Smooth muscle cell of the brain vasculature (primary cell): ENCODE results near the gene ASPM.
"Not testable (repeated sequence)": the region's sequence is repeated elsewhere in the genome, so short reads cannot be mapped to it uniquely, and the experiment has no call there.

Source experiments
- DNase-seq: peaks from one replicate; pipeline ENCODE4 v3.0.0-alpha.2; 2012; ENCODE audit warnings: low read depth, low spot score

ASPM gene

DNA sequence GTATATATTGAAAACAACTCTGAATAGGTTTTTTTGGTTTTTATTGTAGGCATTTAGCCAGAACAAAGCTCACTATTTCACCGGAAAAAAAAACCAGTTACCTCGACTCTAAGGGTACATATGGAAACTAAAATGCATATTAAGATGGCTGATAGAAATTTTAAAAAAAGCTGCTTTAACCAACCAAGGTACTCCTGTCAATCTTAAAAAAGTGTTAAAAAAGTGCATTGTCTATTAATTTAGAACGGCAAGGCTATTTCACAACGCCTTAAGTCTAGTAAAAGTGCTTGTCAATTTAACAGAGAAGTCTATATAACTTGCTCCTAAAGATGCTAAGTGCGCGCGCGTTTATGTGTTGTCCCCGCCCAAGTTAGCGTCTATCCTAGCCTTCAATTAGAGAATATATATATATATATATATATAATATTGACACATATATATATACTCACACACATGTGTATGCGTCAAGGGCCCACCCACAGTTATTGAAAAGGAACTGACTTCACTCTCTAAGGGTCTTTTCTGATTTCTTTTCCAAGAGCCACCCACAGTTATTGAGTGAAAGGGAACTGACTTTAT, 934 bp downstream of the ASPM start:
- no peak for DNase-seq

DNA sequence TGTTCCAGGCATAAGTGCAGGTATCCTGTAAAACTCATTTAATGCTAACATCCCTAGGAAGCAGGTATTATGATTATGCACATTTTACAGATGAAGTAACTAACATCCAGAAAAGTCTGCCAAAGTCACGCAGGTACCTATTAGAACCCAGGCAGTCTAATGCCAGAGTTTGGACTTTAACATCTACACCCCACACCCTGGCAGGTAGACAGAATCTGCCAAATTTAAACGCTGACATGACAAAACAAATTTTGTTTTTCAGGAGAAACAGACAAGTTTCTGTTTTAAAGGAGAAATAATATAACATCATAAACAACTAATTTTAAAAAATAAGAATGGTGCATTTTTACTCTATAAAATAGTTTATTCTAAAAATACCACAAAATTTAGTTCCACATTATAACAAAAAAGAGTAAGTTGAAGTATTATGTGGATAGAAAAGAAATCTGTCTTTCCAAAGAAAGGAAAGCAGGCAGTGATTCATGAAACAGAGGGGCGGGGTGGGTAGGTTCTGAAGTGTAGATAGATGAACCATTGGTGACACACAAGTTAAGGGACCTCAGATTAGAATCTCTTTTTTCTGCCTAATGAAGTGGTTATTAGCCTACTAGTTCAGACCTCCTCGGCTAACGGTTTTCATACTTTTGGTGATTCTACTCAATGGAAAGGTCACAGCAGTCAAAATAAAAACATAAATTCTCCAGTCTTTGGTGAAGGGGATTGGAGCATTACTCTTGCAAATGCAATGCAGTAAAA, 1.7 kb downstream of the ASPM start:
- no peak for DNase-seq

DNA sequence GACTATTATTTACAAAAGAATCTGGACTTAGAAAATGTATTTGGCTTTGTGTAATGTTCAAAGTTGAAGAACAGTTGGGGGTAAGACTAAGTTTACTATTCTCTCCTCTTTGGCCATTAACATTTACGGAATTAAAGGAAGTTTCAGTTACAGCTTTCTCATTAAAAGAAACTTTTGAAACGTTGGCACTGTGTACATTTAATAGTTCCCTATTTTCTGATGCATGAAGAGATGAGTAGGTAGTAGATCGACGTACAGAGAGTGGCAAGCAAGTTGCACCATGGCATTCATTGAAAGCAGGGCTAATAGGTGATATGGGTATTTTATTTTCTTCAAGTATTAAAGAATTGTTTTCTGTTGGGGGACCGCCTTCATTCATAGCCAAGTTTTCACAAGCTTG, 3.2 kb downstream of the ASPM start:
- no peak for DNase-seq

DNA sequence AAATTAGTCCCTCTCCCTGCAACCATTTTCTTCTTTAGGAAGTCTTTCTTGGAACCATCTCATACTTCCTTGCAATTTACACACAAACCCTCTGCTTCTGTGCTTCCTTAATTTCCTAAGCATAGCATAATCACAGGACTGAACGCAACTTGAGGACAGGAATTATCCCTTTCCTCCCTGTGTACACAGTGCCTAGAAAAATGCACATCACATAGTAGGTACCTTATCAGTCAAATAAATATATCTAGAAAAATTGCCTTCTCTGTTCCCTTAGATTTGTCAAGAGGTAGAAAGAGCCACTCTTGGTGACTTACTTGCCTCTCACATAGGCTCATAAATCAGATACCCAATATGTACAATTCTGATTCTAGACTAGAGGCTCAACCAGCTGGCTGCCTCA, 4.9 kb downstream of the ASPM start:
- no peak for DNase-seq

DNA sequence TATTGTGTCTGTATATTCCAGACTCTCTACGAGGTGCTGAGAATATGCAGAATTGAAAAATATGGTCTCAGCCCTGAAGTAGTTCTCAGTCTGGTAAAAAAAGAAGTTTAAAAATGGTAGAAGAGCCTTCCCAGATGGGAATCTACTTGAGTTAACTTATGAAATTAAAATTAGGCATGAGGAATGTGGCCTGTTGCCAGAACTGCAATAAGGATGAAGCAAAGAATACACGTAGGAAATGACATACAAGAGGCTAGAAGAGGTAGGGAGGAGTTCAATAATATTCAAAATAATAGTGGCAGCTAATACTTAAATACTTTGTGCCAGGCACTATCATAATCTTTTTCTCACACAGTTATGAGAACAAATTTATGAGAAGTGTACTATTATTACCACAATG, 6.3 kb downstream of the ASPM start:
- DNase-seq, result no peak

DNA sequence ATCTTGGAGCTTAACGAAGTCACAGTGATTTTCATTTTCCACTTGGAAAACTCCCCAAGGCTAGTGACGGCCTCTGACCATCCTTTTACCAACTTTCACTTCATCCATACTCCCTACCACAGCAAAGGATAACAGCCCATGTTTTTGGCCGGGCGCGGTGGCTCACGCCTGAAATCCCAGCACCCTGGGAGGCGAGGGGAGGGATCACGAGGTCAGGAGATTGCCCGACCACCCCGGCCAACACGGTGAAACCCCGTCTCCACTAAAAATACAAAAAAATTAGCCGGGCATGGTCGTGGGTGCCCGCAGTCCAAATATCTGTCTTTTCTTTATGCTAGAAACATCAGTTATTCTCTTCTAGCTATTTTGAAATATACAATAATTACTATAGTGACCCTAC, 7.3 kb downstream of the ASPM start:
- no peak for DNase-seq

DNA sequence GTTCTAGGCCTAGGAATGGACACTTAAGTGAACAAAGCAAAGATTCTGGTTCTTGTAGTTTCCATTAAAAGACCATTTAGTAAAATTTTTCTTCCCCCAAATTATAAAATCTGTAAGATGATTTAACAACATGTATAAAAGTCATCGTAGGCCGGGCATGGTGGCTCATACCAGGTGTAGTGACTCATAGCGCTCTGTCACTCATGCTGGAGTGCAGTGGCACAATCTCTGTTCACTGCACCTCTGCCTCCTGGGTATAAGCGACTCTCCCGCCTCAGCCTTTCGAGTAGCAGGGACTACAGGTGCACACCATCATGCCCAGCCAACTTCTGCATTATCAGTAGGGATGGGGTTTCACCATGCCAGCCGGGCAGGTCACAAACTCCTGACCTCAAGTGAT, 9.1 kb downstream of the ASPM start:
- DNase-seq, result no peak

DNA sequence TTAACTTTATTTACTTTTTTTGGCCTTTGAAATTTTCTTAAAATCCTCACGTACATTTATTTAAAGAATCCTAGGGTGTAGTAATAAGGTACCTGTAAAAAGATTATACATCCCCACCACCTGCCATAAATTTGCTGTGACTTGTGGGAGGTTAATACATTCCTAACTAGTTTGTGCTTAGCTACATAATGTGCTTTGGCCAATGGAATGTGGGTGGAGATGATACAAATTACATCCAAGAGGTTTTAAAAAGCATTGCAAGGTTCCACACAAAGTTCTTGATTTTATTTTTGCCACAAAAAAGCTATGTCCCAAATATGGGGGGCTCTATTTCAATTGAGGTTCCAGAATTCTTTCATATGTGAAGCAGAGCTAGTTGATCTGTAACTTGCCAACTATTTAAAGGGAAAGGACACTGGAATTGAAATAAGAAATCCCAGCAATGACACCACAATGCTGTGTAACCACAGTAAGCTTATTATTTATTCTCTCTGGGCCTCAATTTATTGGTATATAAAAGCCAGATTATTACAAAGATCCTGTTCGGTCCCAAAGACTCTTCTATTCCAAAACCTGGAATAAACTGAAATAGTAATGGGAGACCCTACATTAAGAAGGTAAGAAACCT, 15.7 kb downstream of the ASPM start:
- DNase-seq, result no peak

DNA sequence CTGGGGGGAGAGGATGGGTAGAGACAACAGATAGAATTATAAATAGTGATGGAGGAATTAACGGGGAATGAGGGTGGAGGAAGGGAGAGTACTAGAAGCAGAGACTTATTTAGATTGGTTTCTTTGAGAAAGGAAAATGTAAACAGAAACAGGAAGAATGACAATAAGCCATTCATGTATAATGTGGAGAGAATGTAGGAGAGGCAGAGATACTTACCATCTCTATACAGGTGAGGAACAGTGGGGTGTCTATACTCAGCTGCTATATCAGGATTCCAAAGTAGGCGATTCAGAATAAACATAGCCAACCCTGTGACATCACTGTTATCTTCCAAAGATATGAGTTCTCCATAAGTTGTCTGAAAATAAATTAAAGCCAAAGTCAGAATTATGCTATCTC, 16.8 kb downstream of the ASPM start:
- DNase-seq, result no peak

DNA sequence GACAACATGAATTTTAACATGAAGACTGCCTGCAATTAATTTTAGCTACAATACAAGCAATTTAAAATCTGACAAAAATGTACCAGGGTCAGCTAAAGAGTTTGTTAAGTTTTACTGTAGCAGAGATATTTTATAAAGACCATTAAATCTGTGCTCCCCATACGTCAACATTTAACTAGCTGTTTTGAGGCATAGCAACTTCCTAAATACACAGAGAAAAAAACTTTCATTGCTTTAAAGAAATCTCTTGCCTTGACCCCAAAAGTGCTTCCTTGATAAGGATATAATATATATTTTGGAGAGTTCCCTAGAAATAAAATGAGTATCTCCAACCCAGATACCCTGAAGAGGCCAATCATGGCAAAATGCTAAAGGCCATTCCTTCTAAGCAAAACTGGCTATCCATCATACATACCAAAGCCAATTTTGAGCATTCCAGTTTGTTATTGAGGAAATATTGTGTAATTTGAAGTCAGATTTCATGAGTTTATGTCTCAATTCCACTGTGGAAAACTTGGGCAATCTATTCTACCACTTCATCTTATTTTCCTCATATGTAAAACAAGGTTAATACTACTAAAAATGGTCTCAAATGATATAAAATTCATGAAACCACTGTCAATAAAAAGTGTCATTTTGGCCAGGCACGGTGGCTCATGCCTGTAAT, 19.1 kb downstream of the ASPM start:
- DNase-seq, result no peak

DNA sequence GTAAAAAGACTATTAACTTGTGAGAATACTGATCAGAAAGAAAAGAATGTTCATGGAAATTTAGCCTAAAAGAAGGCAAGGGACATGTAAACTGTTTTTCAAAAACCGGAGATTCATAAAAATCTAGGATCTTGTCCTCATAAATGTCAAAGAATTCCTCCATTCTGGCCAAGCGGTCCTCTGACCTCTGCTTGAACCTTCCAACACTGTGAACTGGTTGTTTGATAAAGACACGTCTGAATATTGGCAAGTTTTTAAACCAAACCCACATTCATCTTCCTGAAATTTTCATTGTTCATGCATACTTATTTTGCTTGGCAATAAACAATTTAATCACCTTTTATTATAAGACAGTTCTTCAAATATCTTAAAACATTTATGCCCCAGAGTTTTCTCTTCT, 19.8 kb downstream of the ASPM start:
- DNase-seq, result no peak

DNA sequence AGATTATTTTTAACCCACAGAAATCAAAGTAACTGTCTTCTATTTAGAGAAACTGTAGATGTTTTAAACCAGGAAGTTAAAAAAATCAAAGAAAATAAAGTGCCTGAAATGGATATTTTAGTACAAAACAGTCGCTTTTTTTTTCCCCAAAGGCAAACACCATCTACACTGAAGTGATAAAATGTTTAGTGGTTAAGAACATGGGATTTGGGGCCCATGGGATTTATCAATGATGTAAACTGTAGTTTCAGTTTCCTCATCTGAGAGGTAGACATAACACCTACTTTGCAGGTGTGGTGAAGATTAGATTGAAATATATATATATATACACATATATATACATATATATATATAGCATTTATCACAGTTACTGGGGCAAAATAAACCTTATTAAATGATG, 22.1 kb downstream of the ASPM start:
- no peak for DNase-seq

DNA sequence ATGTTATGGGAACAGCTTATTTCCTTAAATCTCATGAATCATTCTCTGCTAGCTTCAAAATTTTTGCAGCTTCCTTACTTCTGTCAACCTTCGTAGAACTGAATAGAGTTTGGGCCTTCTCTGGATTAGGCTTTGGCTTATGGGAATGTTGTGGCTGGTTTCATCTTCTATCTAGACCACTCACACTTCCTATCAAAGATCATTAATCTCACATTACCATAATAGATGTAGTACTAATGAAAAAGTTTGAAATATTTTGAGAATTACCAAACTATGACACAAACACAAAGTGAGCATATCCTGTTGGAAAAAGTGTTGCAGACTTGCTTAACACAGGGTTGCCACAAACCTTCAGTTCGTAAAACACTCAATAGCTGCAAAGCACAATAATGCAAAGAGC, 30.3 kb downstream of the ASPM start:
- no peak for DNase-seq

DNA sequence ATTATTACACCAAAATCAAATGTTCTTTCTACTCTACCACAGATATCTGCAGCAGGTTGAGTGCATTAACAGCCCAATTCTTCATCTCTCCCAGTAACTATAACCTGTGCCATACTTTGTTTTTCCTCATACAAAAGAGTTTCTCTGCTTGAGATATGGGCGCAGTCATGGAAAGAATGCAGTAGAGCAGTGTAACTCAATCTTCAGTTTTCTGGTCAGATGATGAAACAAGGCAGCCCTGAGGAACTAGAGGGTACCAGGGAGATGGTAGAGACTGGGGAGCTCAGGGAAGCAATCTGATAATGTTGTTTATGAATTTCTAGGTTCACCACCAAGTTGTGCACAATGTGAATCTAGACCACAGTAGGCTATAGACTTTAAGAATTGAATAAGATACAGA, 39.6 kb downstream of the ASPM start:
- no peak for DNase-seq

DNA sequence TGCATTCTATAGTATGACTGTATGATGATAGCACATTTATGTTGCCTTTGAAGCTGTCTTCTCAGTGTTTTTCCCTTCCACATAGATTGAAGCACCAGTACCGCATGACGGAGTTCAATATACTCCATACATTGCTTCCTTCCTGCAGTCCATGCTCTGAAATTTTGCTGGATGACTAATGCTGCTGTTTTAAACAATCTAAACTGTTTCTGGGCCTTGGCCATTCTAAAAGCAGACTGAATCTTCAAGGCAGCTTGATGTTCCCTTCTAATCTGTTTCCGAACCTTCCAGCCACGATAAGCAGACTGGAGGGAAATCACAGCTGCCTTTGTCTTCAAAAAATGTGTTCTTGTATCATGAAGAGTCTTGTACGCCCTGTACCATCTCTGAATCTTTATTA, 43.2 kb downstream of the ASPM start:
- no peak for DNase-seq

DNA sequence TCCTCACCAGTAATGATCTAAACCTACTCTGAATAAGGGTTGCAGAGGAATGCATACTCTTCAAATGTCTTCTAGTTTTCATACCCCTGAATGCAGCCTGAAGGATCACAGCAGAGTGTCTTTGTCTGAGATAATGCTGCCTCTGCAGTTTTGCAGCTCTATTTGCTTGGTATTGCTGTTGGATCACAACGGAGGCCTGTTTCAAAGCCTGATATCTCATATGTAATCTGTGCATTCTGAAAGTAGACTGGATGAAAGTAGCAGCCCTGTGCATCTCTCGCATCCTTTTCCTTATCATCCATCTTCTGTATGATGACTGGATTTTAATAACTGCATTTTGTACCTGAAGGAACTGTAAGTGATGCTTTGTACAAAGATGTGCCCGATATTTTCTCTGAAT, 44.5 kb downstream of the ASPM start:
- DNase-seq, result no peak

DNA sequence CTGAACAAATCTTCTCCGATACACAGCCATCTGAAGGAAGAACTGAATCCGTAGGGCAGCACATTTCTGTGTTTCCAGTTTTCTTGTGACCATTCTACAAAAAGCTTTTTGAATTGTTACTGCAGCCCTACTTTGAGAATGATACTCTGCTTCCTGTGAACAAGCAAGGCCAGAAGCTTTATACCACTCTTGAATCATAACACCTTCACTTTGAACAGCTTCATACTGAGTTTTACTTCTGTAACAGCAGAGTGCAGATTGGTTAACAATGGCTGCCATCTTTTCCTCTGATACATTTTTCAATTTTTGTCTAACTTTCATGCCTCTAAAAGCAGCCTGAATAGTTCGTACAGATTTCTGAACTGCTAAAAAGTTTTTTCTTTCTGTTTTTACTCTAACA, 45.8 kb downstream of the ASPM start:
- DNase-seq, result no peak

DNA sequence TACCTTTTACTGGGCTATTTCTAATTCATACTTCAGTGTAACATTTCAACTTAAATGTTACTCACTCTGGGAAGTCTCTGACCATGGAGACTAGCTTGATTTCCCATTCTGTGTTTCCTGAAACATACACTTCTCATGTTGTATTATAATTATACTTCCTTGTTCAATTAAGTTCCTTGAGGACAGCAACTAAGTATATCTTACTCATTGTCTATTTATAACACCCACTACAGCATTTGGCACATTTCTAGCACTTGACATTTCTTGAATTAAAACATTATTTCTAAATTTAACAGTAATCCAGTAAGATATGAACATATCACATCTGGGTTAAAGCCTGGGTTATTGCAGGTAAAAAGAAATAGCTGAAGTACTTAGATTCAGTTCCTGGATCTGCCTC, 47.0 kb downstream of the ASPM start:
- DNase-seq, result no peak

DNA sequence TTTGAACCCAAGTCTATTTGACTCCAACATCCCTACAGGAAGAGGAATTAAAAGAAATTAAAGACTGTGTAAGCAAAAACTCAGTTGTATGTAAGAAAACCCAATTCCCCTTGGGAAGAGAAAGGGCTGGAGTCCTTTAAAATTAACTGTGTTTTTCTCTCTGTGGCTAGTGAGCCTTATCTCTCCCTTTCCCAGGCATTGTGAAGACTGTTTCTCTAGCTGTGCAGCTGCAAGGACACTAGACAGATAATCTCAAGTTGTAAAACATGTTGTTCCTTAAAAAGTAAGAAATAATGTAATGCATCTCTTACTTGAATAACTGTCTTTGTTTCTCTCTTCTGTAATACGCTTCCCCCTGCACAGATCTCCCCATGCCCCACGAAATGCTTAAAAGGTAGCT, 49.5 kb downstream of the ASPM start:
- not testable (repeated sequence) for DNase-seq

DNA sequence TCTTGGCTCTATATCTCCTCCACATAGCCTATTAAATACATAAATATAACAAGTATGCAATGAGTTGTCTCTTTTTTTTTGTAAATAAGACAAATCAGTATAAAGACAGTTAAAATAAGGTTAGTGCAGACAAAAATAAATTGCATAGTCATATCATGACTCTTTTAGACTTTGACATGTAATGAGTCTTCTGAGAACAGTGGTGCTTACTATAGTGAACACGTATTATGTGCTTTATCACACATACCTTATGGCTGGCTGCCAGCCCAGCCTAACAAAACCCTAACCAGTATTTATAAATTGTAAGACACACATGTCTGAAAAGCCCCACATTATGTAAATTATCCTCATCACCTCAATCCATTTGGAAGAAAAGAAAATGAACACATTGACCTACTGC, 50.3 kb downstream of the ASPM start:
- DNase-seq, result no peak

DNA sequence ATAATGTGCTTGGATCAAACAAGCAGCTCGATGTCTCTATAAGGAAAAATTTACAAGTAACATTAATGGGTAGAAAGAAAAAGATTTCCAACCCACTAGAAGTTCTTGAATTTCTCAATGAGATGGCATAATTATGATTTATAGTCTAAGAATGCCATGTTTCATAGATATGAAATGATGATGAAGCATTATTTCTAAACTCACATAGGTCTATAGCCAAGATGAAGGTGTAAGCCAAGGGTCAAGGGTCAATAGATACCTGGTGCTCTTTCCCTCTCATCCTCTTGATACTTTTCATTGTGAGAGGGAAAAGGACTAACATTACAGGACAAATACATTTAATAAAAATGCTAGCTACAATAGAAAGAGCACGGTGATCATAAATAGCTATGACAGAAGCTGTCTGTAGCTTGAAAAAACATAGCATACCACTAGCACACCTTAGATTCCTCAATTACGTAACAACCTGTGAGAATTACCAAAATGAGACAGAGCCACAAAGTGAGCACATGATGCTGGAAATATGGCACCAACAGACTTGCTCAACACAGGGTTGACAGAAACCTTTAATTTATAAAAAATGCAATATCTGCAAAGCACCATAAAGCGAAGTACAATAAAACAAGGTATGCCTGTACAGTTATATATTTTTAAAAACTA, 53.1 kb downstream of the ASPM start:
- DNase-seq, result no peak

DNA sequence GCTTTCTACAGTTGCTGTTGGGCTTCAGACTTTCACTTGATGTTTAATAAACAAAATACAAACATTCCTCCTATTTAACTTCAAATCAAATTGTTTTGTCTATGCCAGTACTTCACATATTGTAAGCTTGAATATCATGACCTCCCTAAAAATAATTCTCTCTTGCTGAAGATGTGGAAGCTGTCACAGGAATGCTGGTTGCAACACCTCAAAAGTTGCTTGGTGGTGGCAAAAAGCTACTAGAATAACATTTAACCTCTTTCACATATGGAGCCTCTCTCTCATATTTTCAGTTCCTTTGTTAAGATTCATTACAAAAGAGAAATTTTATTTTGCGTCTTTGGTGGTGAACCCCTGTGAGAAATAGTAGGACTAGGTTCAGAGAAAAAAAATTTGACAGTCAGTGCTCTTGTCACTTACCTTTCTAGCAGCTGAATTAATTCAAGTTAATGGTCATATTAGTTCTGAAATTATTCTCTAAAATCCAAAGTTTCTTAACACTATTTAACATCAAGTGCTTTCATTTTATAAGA, 53.9 kb downstream of the ASPM start:
- DNase-seq, result no peak
